C4-2B (cell line): ENCODE data around the gene CDKAL1.

Experiments
- H3K27ac ChIP-seq: fragments of 450-650 bp; 2 replicates; pipeline ENCODE4 v1.5.1; 2017
- CTCF ChIP-seq: fragments of 450-650 bp; conservative IDR thresholded peaks from 2 replicates; pipeline ENCODE4 v1.5.1; 2017; ENCODE audit warnings: mild to moderate bottlenecking
- ZFX ChIP-seq: fragments of 450-650 bp; IDR thresholded peaks from 2 replicates; pipeline ENCODE4 v1.6.1; 2017

The CDKAL1 gene

GRCh38 chr6:20909621-20910020 is 375.4 kb downstream of the CDKAL1 start:
- no peak overlapping the region for H3K27ac ChIP-seq
- TF ChIP-seq ZFX (no peak), CTCF (no peak)

- no peak for TF ChIP-seq ZFX
- TF ChIP-seq CTCF = no peak
- H3K27ac ChIP-seq = no peak overlapping the region
Measured at GRCh38 chr6:20911712-20912111, 377.5 kb downstream of the CDKAL1 start.

GRCh38 chr6:20915156-20915555 is 380.9 kb downstream of the CDKAL1 start:
- TF ChIP-seq ZFX = no peak
- TF ChIP-seq CTCF = no peak
- H3K27ac ChIP-seq = no peak overlapping the region

GRCh38 chr6:20915626-20916025 is 381.4 kb downstream of the CDKAL1 start:
- TF ChIP-seq CTCF = no peak
- no peak for TF ChIP-seq ZFX
- H3K27ac ChIP-seq = no peak overlapping the region

GRCh38 chr6:20916086-20916485 is 381.8 kb downstream of the CDKAL1 start:
- no peak overlapping the region for H3K27ac ChIP-seq
- TF ChIP-seq ZFX (no peak), CTCF (no peak)

- TF ChIP-seq ZFX (no peak), CTCF (no peak)
- H3K27ac ChIP-seq = no peak overlapping the region
Measured at GRCh38 chr6:20918868-20919267, 384.6 kb downstream of the CDKAL1 start.

- H3K27ac ChIP-seq = no peak overlapping the region
- no peak for TF ChIP-seq CTCF
- no peak for TF ChIP-seq ZFX
Measured at GRCh38 chr6:20919677-20920385, 385.6 kb downstream of the CDKAL1 start.
